MM.1S (cell line): ENCODE results near the gene LRRD1.
"Not testable (repeated sequence)": the region's sequence is repeated elsewhere in the genome, so short reads cannot be mapped to it uniquely, and the experiment has no call there.

Experiments used
- DNase-seq: peaks from one replicate; pipeline ENCODE4 v3.0.0-alpha.2; 2015
- H2AFZ ChIP-seq: fragments of 300-600 bp; sonication (generic); 2 replicates; pipeline ENCODE4 v1.6.0; 2016; ENCODE audit warnings: antibody characterized with exemption, low read length
- H3F3A ChIP-seq: fragments of 300-600 bp; sonication (generic); 2 replicates; pipeline ENCODE4 v1.6.1; 2016; ENCODE audit warnings: mild to moderate bottlenecking, antibody characterized with exemption, low read length, moderate library complexity, mixed read lengths; ENCODE audit not compliant: insufficient read depth
- H3K27ac ChIP-seq: fragments of 300-600 bp; sonication (generic); 2 replicates; pipeline ENCODE4 v1.5.1; 2016; ENCODE audit warnings: mild to moderate bottlenecking, low read length
- H3K27me3 ChIP-seq: fragments of 300-600 bp; sonication (generic); replicated peaks from 2 replicates; pipeline ENCODE4 v1.6.0; 2016; ENCODE audit warnings: low read length; ENCODE audit not compliant: insufficient read depth
- H3K36me3 ChIP-seq: fragments of 300-600 bp; sonication (generic); replicated peaks from 2 replicates; pipeline ENCODE4 v1.6.1; 2016; ENCODE audit warnings: mild to moderate bottlenecking, low read length, mixed read lengths; ENCODE audit not compliant: insufficient read depth
- H3K4me1 ChIP-seq: fragments of 300-600 bp; sonication (generic); 2 replicates; pipeline ENCODE4 v1.6.1; 2016; ENCODE audit warnings: low read length, mixed read lengths
- H3K4me2 ChIP-seq: fragments of 300-600 bp; sonication (generic); 2 replicates; pipeline ENCODE4 v1.6.0; 2016; ENCODE audit warnings: low read depth, low read length
- H3K4me3 ChIP-seq: fragments of 300-600 bp; sonication (generic); 2 replicates; pipeline ENCODE4 v1.5.1; 2016; ENCODE audit warnings: low read length, mixed read lengths
- H3K79me2 ChIP-seq: fragments of 300-600 bp; sonication (generic); 2 replicates; pipeline ENCODE4 v1.6.1; 2016; ENCODE audit warnings: mixed run types, low read length, mixed read lengths
- H3K9ac ChIP-seq: fragments of 300-600 bp; sonication (generic); 2 replicates; pipeline ENCODE4 v1.6.1; 2016; ENCODE audit warnings: low read length, mixed read lengths
- H3K9me2 ChIP-seq: fragments of 300-600 bp; sonication (generic); replicated peaks from 2 replicates; pipeline ENCODE4 v1.6.1; 2016; ENCODE audit warnings: mild to moderate bottlenecking, low read length, mixed read lengths; ENCODE audit not compliant: insufficient read depth
- H3K9me3 ChIP-seq: fragments of 300-600 bp; sonication (generic); replicated peaks from 2 replicates; pipeline ENCODE4 v1.6.1; 2016; ENCODE audit warnings: mild to moderate bottlenecking, low read length, mixed read lengths; ENCODE audit not compliant: insufficient read depth
- H4K20me1 ChIP-seq: fragments of 300-600 bp; sonication (generic); 2 replicates; pipeline ENCODE4 v1.6.1; 2016; ENCODE audit warnings: mild to moderate bottlenecking, low read length, moderate library complexity, mixed read lengths; ENCODE audit not compliant: insufficient read depth
- EZH2 ChIP-seq: fragments of 300-600 bp; sonication (generic); optimal IDR thresholded peaks from 2 replicates; pipeline ENCODE3; 2017; ENCODE audit warnings: low read depth, mild to moderate bottlenecking, antibody characterized with exemption, low read length, mixed read lengths
- EZH2phosphoT487 ChIP-seq: fragments of 300-600 bp; sonication (generic); IDR thresholded peaks from 2 replicates; pipeline ENCODE4 v1.6.1; 2018; ENCODE audit warnings: antibody characterized with exemption, low read length
- TF ChIP-seq, protein P1 (sequence below): fragments of 300-600 bp; sonication (generic); IDR thresholded peaks from 2 replicates; pipeline ENCODE4 v1.5.1; 2016; ENCODE audit warnings: antibody characterized with exemption, low read length, mixed read lengths

Gene LRRD1

GRCh38 chr7:92205987-92206386 is 27.0 kb upstream of the LRRD1 start:
- Histone ChIP-seq H3F3A (no peaks in the 10 kb centered on the region; the same call in 1 of the 2 replicates), H4K20me1 (no peaks in the 10 kb centered on the region), H2AFZ (no peak overlapping the region), H3K4me1 (no peaks in the 10 kb centered on the region), H3K27me3 (no peaks in the 10 kb centered on the region), H3K9me2 (no peaks in the 10 kb centered on the region), H3K36me3 (no peaks in the 10 kb centered on the region; the same call in 1 of the 2 replicates), H3K9me3 (no peaks in the 10 kb centered on the region), H3K9ac (no peak overlapping the region), H3K27ac (no peak overlapping the region), H3K4me3 (no peak overlapping the region), H3K79me2 (no peaks in the 10 kb centered on the region), H3K4me2 (no peak overlapping the region)
- no peak for DNase-seq
- TF ChIP-seq, protein P1, sequence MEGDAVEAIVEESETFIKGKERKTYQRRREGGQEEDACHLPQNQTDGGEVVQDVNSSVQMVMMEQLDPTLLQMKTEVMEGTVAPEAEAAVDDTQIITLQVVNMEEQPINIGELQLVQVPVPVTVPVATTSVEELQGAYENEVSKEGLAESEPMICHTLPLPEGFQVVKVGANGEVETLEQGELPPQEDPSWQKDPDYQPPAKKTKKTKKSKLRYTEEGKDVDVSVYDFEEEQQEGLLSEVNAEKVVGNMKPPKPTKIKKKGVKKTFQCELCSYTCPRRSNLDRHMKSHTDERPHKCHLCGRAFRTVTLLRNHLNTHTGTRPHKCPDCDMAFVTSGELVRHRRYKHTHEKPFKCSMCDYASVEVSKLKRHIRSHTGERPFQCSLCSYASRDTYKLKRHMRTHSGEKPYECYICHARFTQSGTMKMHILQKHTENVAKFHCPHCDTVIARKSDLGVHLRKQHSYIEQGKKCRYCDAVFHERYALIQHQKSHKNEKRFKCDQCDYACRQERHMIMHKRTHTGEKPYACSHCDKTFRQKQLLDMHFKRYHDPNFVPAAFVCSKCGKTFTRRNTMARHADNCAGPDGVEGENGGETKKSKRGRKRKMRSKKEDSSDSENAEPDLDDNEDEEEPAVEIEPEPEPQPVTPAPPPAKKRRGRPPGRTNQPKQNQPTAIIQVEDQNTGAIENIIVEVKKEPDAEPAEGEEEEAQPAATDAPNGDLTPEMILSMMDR = no peak
- TF ChIP-seq EZH2phosphoT487 (no peak), EZH2 (no peak)

DNA sequence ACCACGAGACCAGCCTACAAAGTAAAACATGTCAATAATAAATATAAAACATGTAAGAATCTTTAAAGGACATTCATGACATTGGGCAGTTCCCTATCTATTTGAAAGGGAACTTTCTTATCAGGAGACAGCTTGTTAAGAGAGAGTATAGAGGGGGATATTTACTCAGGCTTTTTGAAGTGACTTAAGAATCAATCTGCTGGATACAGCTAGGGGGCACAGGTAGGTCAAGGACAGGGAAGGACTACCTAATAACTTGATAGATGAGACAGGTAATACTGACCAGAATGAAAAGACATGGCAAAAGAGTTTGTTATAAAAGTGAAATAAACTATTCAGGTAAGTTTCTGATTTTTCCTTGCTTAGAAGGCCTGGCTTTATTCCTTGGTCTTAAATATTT is 21.8 kb upstream of the LRRD1 start:
- Histone ChIP-seq H3K36me3 (no peaks in the 10 kb centered on the region; the same call in 1 of the 2 replicates), H3K4me2 (no peak overlapping the region), H3K4me3 (no peak overlapping the region), H3K79me2 (no peaks in the 10 kb centered on the region), H3K9me3 (no peaks in the 10 kb centered on the region), H2AFZ (no peak overlapping the region), H3K4me1 (no peaks in the 10 kb centered on the region), H4K20me1 (no peaks in the 10 kb centered on the region), H3F3A (no peaks in the 10 kb centered on the region; the same call in 1 of the 2 replicates), H3K27ac (no peak overlapping the region), H3K9me2 (no peaks in the 10 kb centered on the region), H3K27me3 (no peaks in the 10 kb centered on the region), H3K9ac (no peak overlapping the region)
- no peak for DNase-seq
- TF ChIP-seq, protein P1 = no peak
- TF ChIP-seq EZH2phosphoT487 = no peak
- no peak for TF ChIP-seq EZH2

- H3K79me2 ChIP-seq = no peaks in the 10 kb centered on the region
Observed at GRCh38 chr7:92192326-92192725, 13.4 kb upstream of the LRRD1 start.

GRCh38 chr7:92189246-92189645 is 10.3 kb upstream of the LRRD1 start:
- not testable (repeated sequence) for H3K4me2 ChIP-seq, H3K9me3 ChIP-seq, H3K79me2 ChIP-seq

More at GRCh38 chr7:92192326-92192725, 13.4 kb upstream of the LRRD1 start:
- Histone ChIP-seq H3K4me1 (no peaks in the 10 kb centered on the region), H3K4me3 (no peak overlapping the region), H3K27me3 (no peaks in the 10 kb centered on the region), H3K36me3 (no peaks in the 10 kb centered on the region), H3K4me2 (no peak overlapping the region), H3F3A (no peaks in the 10 kb centered on the region), H3K9me2 (no peaks in the 10 kb centered on the region), H3K9me3 (no peaks in the 10 kb centered on the region), H3K9ac (no peak overlapping the region), H3K27ac (no peak overlapping the region), H4K20me1 (no peaks in the 10 kb centered on the region), H2AFZ (no peak overlapping the region)
- TF ChIP-seq EZH2 (no peak), EZH2phosphoT487 (no peak)
- TF ChIP-seq, protein P1 = no peak
- no peak for DNase-seq

GRCh38 chr7:92184294-92184693 is 5.4 kb upstream of the LRRD1 start:
- not testable (repeated sequence) for H4K20me1 ChIP-seq, H3K4me1 ChIP-seq, H3F3A ChIP-seq, H3K27me3 ChIP-seq, H3K36me3 ChIP-seq, H3K9ac ChIP-seq, H3K27ac ChIP-seq, H3K9me2 ChIP-seq, H3K9me3 ChIP-seq, DNase-seq, H2AFZ ChIP-seq, H3K4me2 ChIP-seq, H3K4me3 ChIP-seq, H3K79me2 ChIP-seq

More at GRCh38 chr7:92189246-92189645, 10.3 kb upstream of the LRRD1 start:
- not testable (repeated sequence) for H3K36me3 ChIP-seq, H4K20me1 ChIP-seq, H3K9ac ChIP-seq, H3K27me3 ChIP-seq, DNase-seq, H3K27ac ChIP-seq, H2AFZ ChIP-seq, H3K4me3 ChIP-seq, H3F3A ChIP-seq, H3K4me1 ChIP-seq, H3K9me2 ChIP-seq
